Retinal pigment epithelial cell (primary cell): Measurements from ENCODE around the gene UTF1.

Experiments used
- DNase-seq: peaks from one replicate; pipeline ENCODE4 v3.0.0-alpha.2; 2010; ENCODE audit warnings: low read depth
- H3K4me3 ChIP-seq: 2 replicates; pipeline ENCODE4 v1.5.1; 2011; ENCODE audit warnings: mild to moderate bottlenecking, low read length, control low read depth, moderate library complexity
- CTCF ChIP-seq: conservative IDR thresholded peaks from 2 replicates; pipeline ENCODE4 v1.5.1; 2011; ENCODE audit warnings: low read depth, low read length, control low read depth, inconsistent platforms

Gene UTF1

GRCh38 chr10:133200621-133201031 lies 29.4 kb upstream of the UTF1 start:
- no peak for DNase-seq
- no peak for TF ChIP-seq CTCF
- H3K4me3 ChIP-seq = no peak overlapping the region

GRCh38 chr10:133201151-133201947 lies 28.7 kb upstream of the UTF1 start:
- H3K4me3 ChIP-seq = no peak overlapping the region
- no peak for TF ChIP-seq CTCF
- no peak for DNase-seq

GRCh38 chr10:133201948-133202725 lies 27.9 kb upstream of the UTF1 start:
- no peak for TF ChIP-seq CTCF
- no peak overlapping the region for H3K4me3 ChIP-seq
- DNase-seq = no peak

- no peak overlapping the region for H3K4me3 ChIP-seq
- TF ChIP-seq CTCF = no peak
- DNase-seq = no peak
Measured at GRCh38 chr10:133202778-133203651, 27.0 kb upstream of the UTF1 start.

GRCh38 chr10:133203652-133204195 lies 26.3 kb upstream of the UTF1 start:
- no peak for DNase-seq
- TF ChIP-seq CTCF = no peak
- H3K4me3 ChIP-seq = no peak overlapping the region

GRCh38 chr10:133204226-133205015 lies 25.6 kb upstream of the UTF1 start:
- no peak for TF ChIP-seq CTCF
- no peak for DNase-seq
- no peak overlapping the region for H3K4me3 ChIP-seq
